Endothelial cell of umbilical vein (primary cell): Measurements from ENCODE around the gene TBX2. TPM values are rescaled to one million over a fixed set of nuclear protein-coding genes. Genes with fewer than 3 reads are reported as not detected.

Experiments
- BruUV-seq: library from RNA; stranded (reverse); fragments of 400-500 nt; replicated peaks from 2 replicates; lab custom pipeline; 2021; lab: Mats Ljungman, UMichigan
- CTCF ChIA-PET: fragments of 300-600, 350-600 bp; sonication (Branson Sonifier 250); formaldehyde crosslinking; loops from one replicate; lab custom pipeline; 2021; ENCODE audit warnings: antibody characterized with exemption, inconsistent platforms; lab: Charles Lee
- POLR2A ChIA-PET: fragments of 300-600, 350-600 bp; sonication (Branson Sonifier 250); formaldehyde crosslinking; loops from one replicate; lab custom pipeline; 2021; ENCODE audit warnings: antibody characterized with exemption, inconsistent platforms; lab: Charles Lee
- DNase-seq: peaks from one replicate; pipeline ENCODE4 v3.0.0-alpha.2; 2011; ENCODE audit warnings: low read depth, low spot score
- FAIRE-seq: peaks from 2 replicates; lab custom pipeline; 2011; peaks lifted over from hg19 to GRCh38; lab: Jason Lieb, UNC
- H2AFZ ChIP-seq: 2 replicates; pipeline ENCODE4 v1.6.0; 2012; ENCODE audit warnings: low read depth, low read length, control low read depth, inconsistent platforms
- H3K27ac ChIP-seq: 2 replicates; pipeline ENCODE4 v1.5.1; 2011; ENCODE audit warnings: low read depth, mild to moderate bottlenecking, control low read depth, low read length, moderate library complexity; ENCODE audit not compliant: insufficient read depth
- H3K27me3 ChIP-seq, 2 experiments: 2 replicates each; pipeline versions ENCODE4 v1.6.0 to v1.6.1; 2011; ENCODE audit warnings: low read length in 2 of 2, mixed read lengths in 1 of 2; ENCODE audit not compliant: control insufficient read depth in 2 of 2, insufficient read depth in 2 of 2
- H3K36me3 ChIP-seq, 2 experiments: 2 replicates in 1 of 2; 3 replicates in 1 of 2; pipeline ENCODE4 v1.5.1; 2011; ENCODE audit warnings: low read length in 2 of 2, mild to moderate bottlenecking in 1 of 2, moderate library complexity in 1 of 2; ENCODE audit not compliant: control insufficient read depth in 2 of 2, insufficient read depth in 2 of 2; ENCODE audit errors: extremely low read depth in 1 of 2
- H3K4me1 ChIP-seq: 3 replicates; pipeline ENCODE4 v1.5.1; 2011; ENCODE audit warnings: mild to moderate bottlenecking, low read length; ENCODE audit not compliant: control insufficient read depth, insufficient read depth; ENCODE audit errors: extremely low read depth
- H3K4me2 ChIP-seq: 2 replicates; pipeline ENCODE4 v1.6.1; 2011; ENCODE audit warnings: low read length, control low read depth, mixed read lengths; ENCODE audit not compliant: insufficient read depth
- H3K4me3 ChIP-seq, 3 experiments: fragments of 200-600 bp in 1 of 3; sonication (generic), shearing (Covaris generic) in 1 of 3; replicated peaks in 1 of 3; 2 replicates each; pipeline ENCODE4 v1.5.1; 2011 to 2016; ENCODE audit warnings: control low read depth in 3 of 3, low read length in 3 of 3, mild to moderate bottlenecking in 2 of 3, inconsistent platforms in 1 of 3, low read depth in 1 of 3, moderate library complexity in 1 of 3; ENCODE audit not compliant: insufficient read depth in 1 of 3
- H3K79me2 ChIP-seq: 2 replicates; pipeline ENCODE4 v1.6.0; 2012; ENCODE audit warnings: low read length, inconsistent platforms; ENCODE audit not compliant: control insufficient read depth, insufficient read depth
- H3K9ac ChIP-seq: replicated peaks from 2 replicates; pipeline ENCODE3; 2011; ENCODE audit warnings: low read length, control low read depth; ENCODE audit not compliant: insufficient read depth; ENCODE audit errors: extremely low read depth
- H3K9me1 ChIP-seq: replicated peaks from 3 replicates; pipeline ENCODE4 v1.6.0; 2011; ENCODE audit warnings: mild to moderate bottlenecking, low read length; ENCODE audit not compliant: control insufficient read depth, insufficient read depth; ENCODE audit errors: extremely low read depth
- H3K9me3 ChIP-seq: replicated peaks from 2 replicates; pipeline ENCODE4 v1.5.1; 2012; ENCODE audit warnings: low read length, inconsistent platforms; ENCODE audit not compliant: control insufficient read depth, insufficient read depth
- H4K20me1 ChIP-seq: replicated peaks from 2 replicates; pipeline ENCODE3; 2011; ENCODE audit warnings: mild to moderate bottlenecking, low read length; ENCODE audit not compliant: control insufficient read depth, insufficient read depth; ENCODE audit errors: extremely low read depth
- EZH2 ChIP-seq: IDR thresholded peaks from 2 replicates; pipeline ENCODE4 v1.6.1; 2012; ENCODE audit warnings: borderline replicate concordance, low read depth, mild to moderate bottlenecking, moderate library complexity, low read length, inconsistent platforms; ENCODE audit not compliant: severe bottlenecking
- FOS ChIP-seq: IDR thresholded peaks from 2 replicates; pipeline ENCODE4 v1.6.1; 2011; ENCODE audit warnings: mild to moderate bottlenecking, low read length, moderate library complexity, borderline replicate concordance; ENCODE audit not compliant: insufficient read depth
- GATA2 ChIP-seq: IDR thresholded peaks from 2 replicates; pipeline ENCODE4 v1.7.0; 2011; ENCODE audit warnings: low read depth, mild to moderate bottlenecking, moderate library complexity, mixed read lengths, low read length; ENCODE audit not compliant: insufficient read length, insufficient read depth
- JUN ChIP-seq: IDR thresholded peaks from 2 replicates; pipeline ENCODE4 v1.6.1; 2011; ENCODE audit warnings: borderline replicate concordance, low read depth; ENCODE audit not compliant: insufficient read length, insufficient read depth
- MYC ChIP-seq: IDR thresholded peaks from one replicate; pipeline ENCODE4 v1.6.1; 2011; ENCODE audit warnings: mild to moderate bottlenecking, low read depth, low read length
- POLR2A ChIP-seq: IDR thresholded peaks from 2 replicates; pipeline ENCODE4 v1.6.1; 2012; ENCODE audit warnings: low read depth, mild to moderate bottlenecking, control low read depth, low read length
- POLR2AphosphoS5 ChIP-seq: IDR thresholded peaks from 2 replicates; pipeline ENCODE4 v1.6.1; 2012; ENCODE audit warnings: low read depth, mild to moderate bottlenecking, control low read depth, low read length, moderate library complexity; ENCODE audit not compliant: insufficient read depth
- dilution Hi-C: fragments of 300-500 bp; cut with MboI; formaldehyde crosslinking; loops from one replicate; pipeline ENCODE4 v1.15.0; 2019; ENCODE audit warnings: low sequenced_read_pairs; ENCODE audit not compliant: extremely low pct_ligation_motif_present
- intact Hi-C: fragments of 100-400 bp; cut with micrococcal nuclease; formaldehyde crosslinking; loops from one replicate; pipeline ENCODE4 v1.10.0; 2022
- polyA plus RNA-seq, 4 experiments: library from polyadenylated mRNA; depleted of rRNA in 3 of 4; stranded (reverse) in 3 of 4; unstranded in 1 of 4; fragments of >200 nt; gene quantifications; 2 replicates each; pipeline versions ENCODE4 v1.2.1 to v1.2.3, GENCODE V29; 2011 to 2012; ENCODE audit warnings: missing spikeins in 1 of 4
- total RNA-seq: library from RNA; stranded (reverse); gene quantifications from 2 replicates; pipeline ENCODE4 v1.2.3, GENCODE V29; 2021
- TF ChIP-seq, protein P1 (sequence below), 2 donors: IDR thresholded peaks; 1 replicate in 1 of 2; 2 replicates in 1 of 2; pipeline ENCODE4 v1.5.1; 2011; ENCODE audit warnings: low read length in 2 of 2, mild to moderate bottlenecking in 2 of 2, moderate library complexity in 2 of 2, control low read depth in 1 of 2, inconsistent platforms in 1 of 2, low read depth in 1 of 2; ENCODE audit not compliant: insufficient read depth in 1 of 2; ENCODE audit errors: extremely low read depth in 1 of 2
- TF ChIP-seq, protein P2 (sequence below): IDR thresholded peaks from 2 replicates; pipeline ENCODE4 v1.6.1; 2011; ENCODE audit not compliant: insufficient read depth, insufficient read length

The TBX2 gene
- total and polyA plus RNA-seq, 2 donors (not counting 3 experiments of a cell fraction or from before 2014, with no cell fraction given): not detected

DNA sequence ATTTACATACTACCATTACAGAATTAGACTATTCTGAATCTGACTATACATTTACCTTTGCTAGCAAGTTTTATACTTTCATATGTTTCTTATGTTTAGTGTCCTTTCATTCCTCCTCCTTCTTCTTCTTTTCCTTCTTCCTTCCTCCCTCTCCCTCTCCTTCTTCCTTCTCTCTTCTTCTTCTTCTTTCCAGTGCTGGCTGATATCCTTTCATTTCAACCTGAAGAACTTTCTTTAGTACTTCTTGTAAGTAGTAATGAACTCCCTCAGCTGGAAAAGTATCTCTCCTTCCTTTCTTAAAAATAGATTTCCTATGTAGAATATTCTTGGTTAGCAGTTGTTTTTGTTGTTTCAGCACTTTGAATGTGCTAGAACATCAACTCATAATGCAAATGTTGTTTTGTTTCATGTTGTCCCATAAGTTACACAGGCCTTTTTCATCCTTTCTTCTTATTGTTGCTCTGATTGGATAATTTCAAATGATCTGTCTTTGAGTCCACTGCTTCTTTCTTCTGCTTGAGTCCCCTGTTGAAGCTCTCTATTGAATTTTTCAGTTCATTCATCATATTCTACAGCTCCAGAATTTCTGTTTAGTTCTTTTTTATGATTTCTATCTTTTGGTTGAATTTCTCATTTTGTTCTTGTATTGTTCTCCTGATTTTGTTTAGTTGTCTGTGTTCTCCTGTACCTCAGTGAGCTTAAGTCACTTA lies 37.5 kb downstream of the TBX2 start:
- FAIRE-seq: no peak
- CTCF ChIA-PET: no interaction called here

DNA sequence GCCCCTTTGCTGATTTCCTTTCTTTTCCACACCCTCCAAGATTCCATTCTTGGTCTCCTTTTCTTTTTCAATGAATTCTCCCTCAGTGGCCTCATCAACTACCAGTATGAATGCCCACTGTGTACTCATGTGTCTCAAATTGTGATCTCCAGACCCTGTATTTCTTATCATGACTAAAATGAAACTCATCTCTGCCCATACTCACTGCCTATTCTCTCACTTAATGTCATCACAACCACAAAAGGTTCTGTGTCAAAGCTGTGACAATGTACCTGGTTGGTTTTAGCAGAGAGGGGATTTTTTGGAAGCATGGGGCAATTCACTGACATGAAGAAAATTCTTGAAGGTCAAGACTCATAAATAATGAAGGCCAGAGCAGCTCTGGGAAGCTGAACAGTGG lies 41.1 kb downstream of the TBX2 start:
- ChIA-PET POLR2A (no interaction called here), CTCF (no interaction called here)
- Histone ChIP-seq H3K36me3 (no peaks in the 10 kb centered on the region), H3K4me1 (no peaks in the 10 kb centered on the region), H3K27ac (no peak overlapping the region), H2AFZ (no peak overlapping the region), H4K20me1 (no peaks in the 10 kb centered on the region), H3K27me3 (peaks cover 8 to 11% of the 10 kb centered on the region in 2 experiments), H3K4me3 (no peak overlapping the region), H3K79me2 (no peaks in the 10 kb centered on the region), H3K9me1 (no peaks in the 10 kb centered on the region), H3K4me2 (no peak overlapping the region), H3K9ac (no peak overlapping the region), H3K9me3 (no peaks in the 10 kb centered on the region)
- dilution Hi-C loops (no loop called here), intact Hi-C loops (no loop called here)
- TF ChIP-seq, protein P1, sequence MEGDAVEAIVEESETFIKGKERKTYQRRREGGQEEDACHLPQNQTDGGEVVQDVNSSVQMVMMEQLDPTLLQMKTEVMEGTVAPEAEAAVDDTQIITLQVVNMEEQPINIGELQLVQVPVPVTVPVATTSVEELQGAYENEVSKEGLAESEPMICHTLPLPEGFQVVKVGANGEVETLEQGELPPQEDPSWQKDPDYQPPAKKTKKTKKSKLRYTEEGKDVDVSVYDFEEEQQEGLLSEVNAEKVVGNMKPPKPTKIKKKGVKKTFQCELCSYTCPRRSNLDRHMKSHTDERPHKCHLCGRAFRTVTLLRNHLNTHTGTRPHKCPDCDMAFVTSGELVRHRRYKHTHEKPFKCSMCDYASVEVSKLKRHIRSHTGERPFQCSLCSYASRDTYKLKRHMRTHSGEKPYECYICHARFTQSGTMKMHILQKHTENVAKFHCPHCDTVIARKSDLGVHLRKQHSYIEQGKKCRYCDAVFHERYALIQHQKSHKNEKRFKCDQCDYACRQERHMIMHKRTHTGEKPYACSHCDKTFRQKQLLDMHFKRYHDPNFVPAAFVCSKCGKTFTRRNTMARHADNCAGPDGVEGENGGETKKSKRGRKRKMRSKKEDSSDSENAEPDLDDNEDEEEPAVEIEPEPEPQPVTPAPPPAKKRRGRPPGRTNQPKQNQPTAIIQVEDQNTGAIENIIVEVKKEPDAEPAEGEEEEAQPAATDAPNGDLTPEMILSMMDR (IDR thresholded peaks at IDR 0.05; ENCODE audit: extremely low read depth in 1 of 2, insufficient read depth in 1 of 2, low read depth in 1 of 2, low read length in 2 of 2): no peak
- no peak for TF ChIP-seq POLR2A
- TF ChIP-seq EZH2: no peak
- no peak for TF ChIP-seq MYC
- TF ChIP-seq POLR2AphosphoS5: no peak
- no peak for TF ChIP-seq GATA2
- TF ChIP-seq FOS: no peak
- no peak for TF ChIP-seq JUN
- TF ChIP-seq, protein P2, sequence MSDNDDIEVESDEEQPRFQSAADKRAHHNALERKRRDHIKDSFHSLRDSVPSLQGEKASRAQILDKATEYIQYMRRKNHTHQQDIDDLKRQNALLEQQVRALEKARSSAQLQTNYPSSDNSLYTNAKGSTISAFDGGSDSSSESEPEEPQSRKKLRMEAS: no peak
- FAIRE-seq: no peak
- no peak for DNase-seq
- no TSS peak for BruUV-seq

More for the DNA sequence above, 37.5 kb downstream of the TBX2 start:
- H3K9me3 ChIP-seq: no peaks in the 10 kb centered on the region
- no peak overlapping the region for H2AFZ ChIP-seq
- H3K27me3 ChIP-seq: peaks cover 10% of the 10 kb centered on the region in 2 experiments
- TF ChIP-seq JUN (no peak), EZH2 (no peak), MYC (no peak), POLR2AphosphoS5 (no peak), GATA2 (no peak), FOS (no peak)
- POLR2A ChIA-PET: interaction anchor here (0.6 kb wide), 1 partner anchor 160 kb away, joined by 4 read pairs; no protein-coding TSS in a partner anchor
- dilution Hi-C loops (no loop called here), intact Hi-C loops (no loop called here)
- no peak overlapping the region for H3K27ac ChIP-seq
- no peak overlapping the region for H3K9ac ChIP-seq
- H3K4me2 ChIP-seq: no peak overlapping the region
- no peak for DNase-seq
- H3K79me2 ChIP-seq: no peaks in the 10 kb centered on the region
- H3K36me3 ChIP-seq: no peaks in the 10 kb centered on the region
- H3K4me3 ChIP-seq: no peak overlapping the region
- no TSS peak for BruUV-seq
- H3K9me1 ChIP-seq: no peaks in the 10 kb centered on the region
- H3K4me1 ChIP-seq: no peaks in the 10 kb centered on the region
- no peaks in the 10 kb centered on the region for H4K20me1 ChIP-seq
